ENCODE measurements around the gene THOC1. TPM values are rescaled to one million over a fixed set of nuclear protein-coding genes. Genes with fewer than 3 reads are reported as not detected.

THOC1 gene
- total and polyA plus RNA-seq, 2 experiments from 2014 or later = 73.0 to 108 TPM

DNA sequence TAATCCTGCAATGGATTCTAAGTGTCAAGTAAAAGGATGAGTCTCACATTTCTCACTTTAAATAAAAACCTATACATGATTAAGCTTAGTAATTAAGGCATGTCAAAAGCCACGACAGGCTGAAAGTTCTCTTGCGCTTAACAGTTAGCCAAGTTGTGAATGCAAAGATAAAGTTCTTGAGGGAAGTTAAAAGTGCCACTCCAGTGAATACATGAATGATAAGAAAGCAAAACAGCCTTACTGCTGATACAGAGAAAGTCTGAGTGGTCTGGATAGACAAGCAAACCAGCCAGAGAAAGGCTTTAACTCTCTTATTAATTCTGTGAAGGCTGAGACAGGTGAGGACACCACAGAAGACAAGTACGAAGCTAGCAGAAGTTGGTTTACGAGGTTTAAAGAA, 12.7 kb downstream of the THOC1 start:
- no peak overlapping the region for H3K4me3 Mint-ChIP-seq

DNA sequence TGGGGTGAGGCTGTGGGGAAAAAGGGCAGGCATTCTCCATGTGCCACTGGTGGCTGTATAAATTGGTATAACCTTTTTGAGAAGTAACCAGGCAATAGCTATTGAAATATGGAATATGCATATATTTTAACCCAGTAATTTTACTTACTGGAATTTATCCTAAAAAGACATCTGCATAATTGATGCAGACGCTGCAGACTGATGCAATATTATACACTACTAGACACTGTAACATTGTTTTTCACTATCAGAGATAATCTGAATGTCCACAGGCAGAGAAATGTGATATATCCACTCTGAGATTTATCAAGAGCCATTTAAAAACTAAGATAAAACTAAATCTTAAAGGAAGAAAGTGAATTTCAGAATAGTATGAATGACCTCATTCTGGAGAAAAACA, 14.7 kb downstream of the THOC1 start:
- Histone ChIP-seq H2AFZ (no peak overlapping the region), H3K4me3 (no peak overlapping the region), H3F3A (replicated peaks; ENCODE audit: low read depth) (no peaks in the 10 kb centered on the region), H3K9me2 (ENCODE audit: insufficient read depth) (no peaks in the 10 kb centered on the region), H4K20me1 (replicated peaks; ENCODE audit: insufficient read depth) (peaks cover 4% of the 10 kb centered on the region; the same call in 1 of the 2 replicates), H3K27me3 (ENCODE audit: insufficient read depth) (no peaks in the 10 kb centered on the region), H3K4me1 (ENCODE audit: insufficient read depth) (no peaks in the 10 kb centered on the region), H3K27ac (ENCODE audit: low read depth) (no peak overlapping the region), H3K36me3 (ENCODE audit: insufficient read depth) (peaks cover 63% of the 10 kb centered on the region), H3K79me2 (replicated peaks; ENCODE audit: insufficient read depth) (no peaks in the 10 kb centered on the region), H3K4me2 (no peak overlapping the region)
- Mint-ChIP-seq H3K9me3 (no peaks in the 10 kb centered on the region), H3K4me3 (no peak overlapping the region), H3K36me3 (ENCODE audit: low read depth) (peaks cover 78% of the 10 kb centered on the region), H3K4me1 (no peaks in the 10 kb centered on the region), H3K27me3 (ENCODE audit: insufficient read depth, low read depth, poor library complexity) (no peaks in the 10 kb centered on the region), H3K27ac (no peak overlapping the region)
- ATAC-seq (no peak), DNase-seq (ENCODE audit: low spot score) (no peak)
- TF ChIP-seq NANOG (IDR thresholded peaks at IDR 0.05; ENCODE audit: borderline replicate concordance) = no peak
- no peak for TF ChIP-seq POLR2AphosphoS5 (IDR thresholded peaks at IDR 0.05; ENCODE audit: low read depth)
- TF ChIP-seq CTCF (conservative IDR thresholded peaks at IDR 0.05; ENCODE audit: low read depth in 2 of 2) = no peak
- TF ChIP-seq, protein P1, sequence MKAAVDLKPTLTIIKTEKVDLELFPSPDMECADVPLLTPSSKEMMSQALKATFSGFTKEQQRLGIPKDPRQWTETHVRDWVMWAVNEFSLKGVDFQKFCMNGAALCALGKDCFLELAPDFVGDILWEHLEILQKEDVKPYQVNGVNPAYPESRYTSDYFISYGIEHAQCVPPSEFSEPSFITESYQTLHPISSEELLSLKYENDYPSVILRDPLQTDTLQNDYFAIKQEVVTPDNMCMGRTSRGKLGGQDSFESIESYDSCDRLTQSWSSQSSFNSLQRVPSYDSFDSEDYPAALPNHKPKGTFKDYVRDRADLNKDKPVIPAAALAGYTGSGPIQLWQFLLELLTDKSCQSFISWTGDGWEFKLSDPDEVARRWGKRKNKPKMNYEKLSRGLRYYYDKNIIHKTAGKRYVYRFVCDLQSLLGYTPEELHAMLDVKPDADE (IDR thresholded peaks at IDR 0.05) = no peak
- no peak for TF ChIP-seq JUNB (IDR thresholded peaks at IDR 0.05; ENCODE audit: unreplicated experiment)
- no peak for TF ChIP-seq EZH2 (IDR thresholded peaks at IDR 0.05; ENCODE audit: low read depth, unreplicated experiment)
- no peak for TF ChIP-seq ZNF331 (CRISPR knock-in tag; IDR thresholded peaks at IDR 0.05; ENCODE audit: low read depth)
- TF ChIP-seq CREB1 (CRISPR knock-in tag; IDR thresholded peaks at IDR 0.05; ENCODE audit: low read depth) = no peak

More for the DNA sequence above, 12.7 kb downstream of the THOC1 start:
- Histone ChIP-seq H3F3A (replicated peaks; ENCODE audit: low read depth) (no peaks in the 10 kb centered on the region), H3K4me3 (no peak overlapping the region), H3K36me3 (ENCODE audit: insufficient read depth) (peaks cover 64% of the 10 kb centered on the region), H3K79me2 (replicated peaks; ENCODE audit: insufficient read depth) (no peaks in the 10 kb centered on the region), H3K4me1 (ENCODE audit: insufficient read depth) (no peaks in the 10 kb centered on the region), H3K27ac (ENCODE audit: low read depth) (no peak overlapping the region), H3K4me2 (no peak overlapping the region), H3K9me2 (ENCODE audit: insufficient read depth) (no peaks in the 10 kb centered on the region), H3K27me3 (ENCODE audit: insufficient read depth) (no peaks in the 10 kb centered on the region), H4K20me1 (replicated peaks; ENCODE audit: insufficient read depth) (peaks cover 4% of the 10 kb centered on the region; the same call in 1 of the 2 replicates), H2AFZ (no peak overlapping the region)
- no peak for DNase-seq (ENCODE audit: low spot score)
- no peaks in the 10 kb centered on the region for H3K27me3 Mint-ChIP-seq (ENCODE audit: insufficient read depth, low read depth, poor library complexity)
- no peaks in the 10 kb centered on the region for H3K4me1 Mint-ChIP-seq
- peaks cover 72% of the 10 kb centered on the region for H3K36me3 Mint-ChIP-seq (ENCODE audit: low read depth)
- ATAC-seq = no peak
- H3K27ac Mint-ChIP-seq = no peak overlapping the region
- no peaks in the 10 kb centered on the region for H3K9me3 Mint-ChIP-seq
- TF ChIP-seq, protein P2, sequence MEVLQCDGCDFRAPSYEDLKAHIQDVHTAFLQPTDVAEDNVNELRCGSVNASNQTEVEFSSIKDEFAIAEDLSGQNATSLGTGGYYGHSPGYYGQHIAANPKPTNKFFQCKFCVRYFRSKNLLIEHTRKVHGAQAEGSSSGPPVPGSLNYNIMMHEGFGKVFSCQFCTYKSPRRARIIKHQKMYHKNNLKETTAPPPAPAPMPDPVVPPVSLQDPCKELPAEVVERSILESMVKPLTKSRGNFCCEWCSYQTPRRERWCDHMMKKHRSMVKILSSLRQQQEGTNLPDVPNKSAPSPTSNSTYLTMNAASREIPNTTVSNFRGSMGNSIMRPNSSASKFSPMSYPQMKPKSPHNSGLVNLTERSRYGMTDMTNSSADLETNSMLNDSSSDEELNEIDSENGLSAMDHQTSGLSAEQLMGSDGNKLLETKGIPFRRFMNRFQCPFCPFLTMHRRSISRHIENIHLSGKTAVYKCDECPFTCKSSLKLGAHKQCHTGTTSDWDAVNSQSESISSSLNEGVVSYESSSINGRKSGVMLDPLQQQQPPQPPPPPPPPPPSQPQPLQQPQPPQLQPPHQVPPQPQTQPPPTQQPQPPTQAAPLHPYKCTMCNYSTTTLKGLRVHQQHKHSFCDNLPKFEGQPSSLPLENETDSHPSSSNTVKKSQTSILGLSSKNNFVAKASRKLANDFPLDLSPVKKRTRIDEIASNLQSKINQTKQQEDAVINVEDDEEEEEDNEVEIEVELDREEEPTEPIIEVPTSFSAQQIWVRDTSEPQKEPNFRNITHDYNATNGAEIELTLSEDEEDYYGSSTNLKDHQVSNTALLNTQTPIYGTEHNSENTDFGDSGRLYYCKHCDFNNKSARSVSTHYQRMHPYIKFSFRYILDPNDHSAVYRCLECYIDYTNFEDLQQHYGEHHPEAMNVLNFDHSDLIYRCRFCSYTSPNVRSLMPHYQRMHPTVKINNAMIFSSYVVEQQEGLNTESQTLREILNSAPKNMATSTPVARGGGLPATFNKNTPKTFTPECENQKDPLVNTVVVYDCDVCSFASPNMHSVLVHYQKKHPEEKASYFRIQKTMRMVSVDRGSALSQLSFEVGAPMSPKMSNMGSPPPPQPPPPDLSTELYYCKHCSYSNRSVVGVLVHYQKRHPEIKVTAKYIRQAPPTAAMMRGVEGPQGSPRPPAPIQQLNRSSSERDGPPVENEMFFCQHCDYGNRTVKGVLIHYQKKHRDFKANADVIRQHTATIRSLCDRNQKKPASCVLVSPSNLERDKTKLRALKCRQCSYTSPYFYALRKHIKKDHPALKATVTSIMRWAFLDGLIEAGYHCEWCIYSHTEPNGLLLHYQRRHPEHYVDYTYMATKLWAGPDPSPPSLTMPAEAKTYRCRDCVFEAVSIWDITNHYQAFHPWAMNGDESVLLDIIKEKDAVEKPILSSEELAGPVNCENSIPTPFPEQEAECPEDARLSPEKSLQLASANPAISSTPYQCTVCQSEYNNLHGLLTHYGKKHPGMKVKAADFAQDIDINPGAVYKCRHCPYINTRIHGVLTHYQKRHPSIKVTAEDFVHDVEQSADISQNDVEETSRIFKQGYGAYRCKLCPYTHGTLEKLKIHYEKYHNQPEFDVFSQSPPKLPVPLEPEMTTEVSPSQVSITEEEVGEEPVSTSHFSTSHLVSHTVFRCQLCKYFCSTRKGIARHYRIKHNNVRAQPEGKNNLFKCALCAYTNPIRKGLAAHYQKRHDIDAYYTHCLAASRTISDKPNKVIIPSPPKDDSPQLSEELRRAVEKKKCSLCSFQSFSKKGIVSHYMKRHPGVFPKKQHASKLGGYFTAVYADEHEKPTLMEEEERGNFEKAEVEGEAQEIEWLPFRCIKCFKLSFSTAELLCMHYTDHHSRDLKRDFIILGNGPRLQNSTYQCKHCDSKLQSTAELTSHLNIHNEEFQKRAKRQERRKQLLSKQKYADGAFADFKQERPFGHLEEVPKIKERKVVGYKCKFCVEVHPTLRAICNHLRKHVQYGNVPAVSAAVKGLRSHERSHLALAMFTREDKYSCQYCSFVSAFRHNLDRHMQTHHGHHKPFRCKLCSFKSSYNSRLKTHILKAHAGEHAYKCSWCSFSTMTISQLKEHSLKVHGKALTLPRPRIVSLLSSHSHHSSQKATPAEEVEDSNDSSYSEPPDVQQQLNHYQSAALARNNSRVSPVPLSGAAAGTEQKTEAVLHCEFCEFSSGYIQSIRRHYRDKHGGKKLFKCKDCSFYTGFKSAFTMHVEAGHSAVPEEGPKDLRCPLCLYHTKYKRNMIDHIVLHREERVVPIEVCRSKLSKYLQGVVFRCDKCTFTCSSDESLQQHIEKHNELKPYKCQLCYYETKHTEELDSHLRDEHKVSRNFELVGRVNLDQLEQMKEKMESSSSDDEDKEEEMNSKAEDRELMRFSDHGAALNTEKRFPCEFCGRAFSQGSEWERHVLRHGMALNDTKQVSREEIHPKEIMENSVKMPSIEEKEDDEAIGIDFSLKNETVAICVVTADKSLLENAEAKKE (CRISPR knock-in tag; IDR thresholded peaks at IDR 0.05) = no peak

Measured in GM23338 (cell line).